GM19324 (cell line): ENCODE measurements around the gene ZHX3.
A peak's percentile ranks its signal among the peaks of the same experiment; 100 is the strongest.
"Not testable (repeated sequence)": the region's sequence is repeated elsewhere in the genome, so short reads cannot be mapped to it uniquely, and the experiment has no call there.

ENCODE experiments used
- ATAC-seq: cut with Tn5 transposase; IDR thresholded peaks from one replicate; pipeline ENCODE4 v1.9.1; 2021; ENCODE audit warnings: mild to moderate bottlenecking, moderate library complexity; ENCODE audit not compliant: unreplicated experiment, low FRiP score

The ZHX3 gene

GRCh38 chr20:41334443-41335421 lies 17.2 kb upstream of the ZHX3 start:
- ATAC-seq: no peak

DNA sequence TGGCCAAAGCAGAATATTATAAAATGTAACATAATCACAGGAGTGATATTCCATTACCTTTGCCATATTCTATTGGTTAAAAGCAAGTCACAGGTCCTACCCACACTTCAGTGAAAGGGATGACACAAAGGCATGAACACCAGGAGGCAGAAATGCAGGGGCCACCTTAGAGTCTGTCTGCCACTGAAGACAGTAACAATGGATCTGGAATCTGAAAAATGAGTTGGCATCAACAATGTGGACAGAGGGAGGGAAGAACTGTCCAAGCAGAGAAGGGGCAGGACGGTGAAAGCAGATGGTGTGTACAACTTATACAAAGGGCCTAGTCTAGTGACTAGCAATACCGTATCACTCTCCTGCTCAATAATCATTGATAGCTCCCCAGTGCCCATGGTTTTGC lies 16.5 kb upstream of the ZHX3 start:
- ATAC-seq: no peak

GRCh38 chr20:41331731-41332130 lies 14.2 kb upstream of the ZHX3 start:
- no peak for ATAC-seq

DNA sequence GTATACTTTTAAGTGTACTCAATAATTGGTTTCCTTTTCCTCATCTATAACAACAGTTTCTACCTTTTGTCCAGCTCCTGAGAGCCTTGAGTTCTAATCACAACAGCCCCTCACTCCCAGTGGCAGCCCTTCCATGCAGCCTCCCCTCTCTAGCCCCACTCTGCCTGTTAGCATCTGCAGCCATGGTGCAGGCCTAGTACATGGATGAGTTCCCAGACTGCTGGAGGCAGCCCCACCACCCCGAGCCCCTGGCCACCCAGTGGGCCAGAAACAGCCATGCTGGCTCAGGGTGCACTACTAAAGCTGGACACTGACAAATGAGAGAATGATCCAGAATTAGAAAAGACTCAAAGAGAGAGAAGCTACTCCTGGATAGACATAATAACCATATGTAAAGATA lies 13.4 kb upstream of the ZHX3 start:
- no peak for ATAC-seq

GRCh38 chr20:41330343-41330720 lies 12.8 kb upstream of the ZHX3 start:
- no peak for ATAC-seq

DNA sequence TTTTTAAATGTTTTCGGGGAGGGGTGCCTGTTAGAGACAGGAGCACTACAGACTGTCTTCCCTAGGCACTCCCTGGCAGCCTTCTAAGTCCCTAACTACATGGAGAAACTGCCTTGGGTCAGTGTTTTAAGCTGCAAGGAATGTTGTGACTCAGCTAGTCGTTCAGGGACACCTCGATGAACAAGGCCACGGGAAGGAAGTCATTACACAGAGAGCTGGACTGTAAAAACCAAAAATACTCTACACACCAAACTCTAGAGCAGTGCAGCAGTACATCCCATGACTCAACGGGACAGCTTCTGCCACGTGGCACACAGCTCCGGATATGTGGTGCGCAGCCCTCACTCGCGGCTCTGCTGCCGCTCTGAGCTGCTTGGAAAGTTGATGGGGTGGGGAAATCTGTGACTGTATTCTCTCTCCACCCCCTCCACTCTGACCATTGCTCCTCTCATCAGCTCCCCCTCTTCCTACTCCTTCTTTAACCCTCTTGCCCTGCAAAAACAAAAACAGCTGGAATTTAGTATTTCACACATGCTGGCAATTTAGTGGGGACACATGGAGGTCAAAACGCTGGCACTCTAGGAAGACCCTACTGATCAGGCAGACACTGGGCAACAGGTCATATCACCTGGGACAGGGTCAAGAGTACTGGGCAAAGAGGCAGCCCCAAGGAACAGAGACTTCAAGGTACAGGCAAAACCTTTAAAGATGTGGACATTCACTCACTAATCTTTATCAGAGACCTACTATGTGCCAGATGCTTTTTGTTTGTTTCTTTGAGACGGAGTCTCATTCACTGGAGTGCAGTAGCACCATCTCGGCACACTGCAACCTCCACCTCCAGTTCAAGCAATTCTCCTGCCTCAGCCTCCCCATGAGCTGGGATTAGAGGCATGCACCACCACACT lies 12.2 kb upstream of the ZHX3 start:
- no peak for ATAC-seq

DNA sequence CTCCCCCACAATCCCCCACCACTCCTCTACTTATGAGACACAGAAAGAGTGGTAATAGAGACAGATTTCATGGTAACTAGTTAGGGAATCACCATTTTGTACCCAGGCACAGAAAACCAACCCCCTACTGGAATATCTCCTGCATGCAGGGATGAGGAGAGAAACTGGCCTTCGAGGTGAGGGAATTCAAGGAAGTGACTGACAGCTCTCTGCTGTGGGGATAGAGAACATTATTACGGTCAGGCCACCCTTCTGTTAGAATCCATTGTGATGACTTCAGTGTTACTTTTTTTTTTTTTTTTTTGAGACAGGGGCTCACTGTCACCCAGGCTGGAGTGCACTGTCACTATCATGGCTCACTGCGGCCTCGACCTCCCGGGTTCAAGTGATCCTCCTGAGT lies 9.6 kb upstream of the ZHX3 start:
- no peak for ATAC-seq

DNA sequence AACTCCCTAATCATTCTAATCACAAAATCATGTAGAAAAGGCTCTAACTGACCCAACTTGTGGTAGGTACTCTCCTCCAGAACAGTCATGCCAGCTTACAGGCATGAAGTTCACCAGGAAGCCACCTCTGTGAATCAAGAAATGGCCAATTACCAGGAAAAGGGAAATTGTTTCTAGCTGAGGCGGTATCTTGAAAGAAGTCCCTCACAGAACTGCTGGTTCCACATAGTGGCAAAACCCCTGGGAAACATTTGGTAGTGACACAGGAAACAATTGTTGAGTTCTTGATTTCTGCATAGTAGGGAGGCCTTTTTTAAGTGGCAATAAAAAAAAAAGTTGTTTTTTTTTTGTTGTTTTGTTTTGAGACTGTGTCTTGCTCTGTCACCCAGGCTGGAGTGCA lies 3.4 kb upstream of the ZHX3 start:
- no peak for ATAC-seq

GRCh38 chr20:41320441-41320840 lies 2.9 kb upstream of the ZHX3 start:
- no peak for ATAC-seq

DNA sequence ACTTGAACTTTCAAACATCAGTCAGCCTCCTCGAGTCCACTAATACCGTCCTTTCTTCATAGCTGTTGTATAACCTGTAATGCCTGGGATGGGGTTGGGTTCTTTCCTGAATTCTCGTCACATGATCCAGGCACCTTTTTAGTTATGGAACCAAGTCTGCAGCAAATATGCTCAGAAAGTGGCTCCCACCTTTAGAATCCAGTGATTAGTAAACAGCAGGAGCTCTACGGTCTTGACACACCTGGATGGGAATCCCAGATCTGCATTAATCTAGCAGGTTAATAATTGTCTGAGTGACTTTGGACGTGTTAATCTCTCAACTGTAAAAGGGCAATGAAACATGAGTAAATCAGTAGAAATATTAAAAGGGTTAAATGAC lies 729 bp upstream of the ZHX3 start:
- no peak for ATAC-seq

GRCh38 chr20:41316602-41317545 lies 657 bp downstream of the ZHX3 start:
- peak; percentile 65 for ATAC-seq

DNA sequence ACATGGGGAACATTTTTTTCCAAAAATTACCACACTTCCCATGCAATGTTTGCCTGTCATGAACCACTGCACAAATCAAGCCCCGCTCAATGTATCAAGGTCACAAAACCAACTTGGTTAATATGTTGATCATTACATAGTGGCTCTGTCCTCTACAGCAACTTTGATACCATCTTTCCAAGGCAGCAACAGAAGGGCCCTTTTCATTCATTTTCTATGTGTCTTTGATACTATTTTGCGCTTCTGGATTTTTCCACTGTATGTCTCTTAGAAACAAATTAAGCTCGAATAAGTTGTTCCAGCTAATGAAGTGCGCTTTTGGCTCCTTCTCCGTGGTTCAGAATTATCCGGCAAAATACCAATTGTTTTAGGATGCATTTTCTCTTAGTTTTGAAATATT lies 1.5 kb downstream of the ZHX3 start:
- ATAC-seq: no peak

DNA sequence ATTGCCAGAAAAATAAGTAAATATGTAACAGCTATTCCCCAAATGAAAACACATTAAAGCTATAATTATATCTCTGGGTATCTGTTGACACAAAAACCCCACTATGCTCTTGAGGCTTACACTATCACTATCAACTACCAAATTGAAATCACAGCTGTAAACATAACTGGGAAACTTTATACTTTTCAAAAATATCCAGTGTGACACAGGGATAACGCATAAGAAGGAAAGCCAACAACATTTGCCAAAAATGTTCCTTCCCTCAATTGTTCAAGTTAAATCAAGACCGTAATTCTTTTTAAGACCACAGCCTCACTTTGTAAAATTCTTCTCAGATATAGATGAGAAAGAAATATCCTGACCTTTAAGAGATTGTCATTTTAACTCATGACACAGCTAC lies 3.1 kb downstream of the ZHX3 start:
- ATAC-seq: no peak

GRCh38 chr20:41312009-41312408 lies 5.5 kb downstream of the ZHX3 start:
- ATAC-seq: not testable (repeated sequence)

DNA sequence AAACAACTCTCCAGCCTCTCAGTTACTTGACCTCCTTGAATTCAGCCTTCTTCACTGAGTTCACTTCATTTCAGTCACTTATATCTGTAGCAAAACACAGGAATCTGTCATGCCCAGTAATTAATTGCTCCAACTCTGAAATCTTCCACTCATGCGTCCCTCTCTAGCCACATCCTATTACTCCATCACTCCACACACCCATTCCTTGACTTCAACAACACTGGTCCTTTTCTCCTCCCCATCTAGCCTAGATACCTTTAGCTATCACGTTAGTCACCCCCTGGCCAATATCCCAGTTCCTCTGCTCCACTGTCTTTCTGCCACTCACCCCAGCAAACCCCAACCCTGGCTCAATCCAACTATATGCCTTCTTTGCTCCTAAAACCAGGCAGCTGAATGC lies 7.7 kb downstream of the ZHX3 start:
- no peak for ATAC-seq

DNA sequence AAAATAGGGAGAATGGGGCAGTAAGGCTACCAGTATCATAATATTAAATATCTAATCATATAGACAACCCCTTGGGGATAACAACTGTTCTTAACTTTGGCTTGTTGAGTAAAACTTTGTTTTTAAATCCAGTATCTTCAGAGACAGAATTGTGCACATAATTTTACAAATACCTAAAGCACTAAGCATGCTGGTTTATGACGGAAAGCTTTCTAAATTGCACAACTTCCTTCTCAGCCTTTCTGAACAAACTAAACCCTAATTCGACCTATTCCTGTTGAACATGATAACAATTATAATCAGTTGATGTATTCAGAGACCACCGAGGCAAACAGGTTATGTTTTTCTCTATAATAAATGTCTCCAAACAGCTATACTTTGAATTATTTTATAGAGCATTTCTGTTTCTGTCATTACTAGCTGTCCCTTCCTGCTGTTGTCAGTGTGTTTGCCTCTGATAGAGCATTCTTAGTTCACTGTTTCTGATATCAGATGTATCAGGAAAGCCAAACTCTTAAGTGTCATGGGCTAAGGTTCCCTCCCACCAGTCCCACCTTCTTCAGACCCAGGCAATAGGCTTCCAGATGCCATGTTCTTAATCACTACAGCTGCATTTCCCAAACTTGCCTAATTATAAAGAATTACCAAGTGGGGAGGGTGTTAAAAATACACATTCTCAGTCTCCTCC lies 8.7 kb downstream of the ZHX3 start:
- no peak for ATAC-seq

- ATAC-seq: no peak
These were observed 9.2 kb downstream of the ZHX3 start for GRCh38 chr20:41308290-41308711.

GRCh38 chr20:41307021-41307420 lies 10.5 kb downstream of the ZHX3 start:
- ATAC-seq: no peak

DNA sequence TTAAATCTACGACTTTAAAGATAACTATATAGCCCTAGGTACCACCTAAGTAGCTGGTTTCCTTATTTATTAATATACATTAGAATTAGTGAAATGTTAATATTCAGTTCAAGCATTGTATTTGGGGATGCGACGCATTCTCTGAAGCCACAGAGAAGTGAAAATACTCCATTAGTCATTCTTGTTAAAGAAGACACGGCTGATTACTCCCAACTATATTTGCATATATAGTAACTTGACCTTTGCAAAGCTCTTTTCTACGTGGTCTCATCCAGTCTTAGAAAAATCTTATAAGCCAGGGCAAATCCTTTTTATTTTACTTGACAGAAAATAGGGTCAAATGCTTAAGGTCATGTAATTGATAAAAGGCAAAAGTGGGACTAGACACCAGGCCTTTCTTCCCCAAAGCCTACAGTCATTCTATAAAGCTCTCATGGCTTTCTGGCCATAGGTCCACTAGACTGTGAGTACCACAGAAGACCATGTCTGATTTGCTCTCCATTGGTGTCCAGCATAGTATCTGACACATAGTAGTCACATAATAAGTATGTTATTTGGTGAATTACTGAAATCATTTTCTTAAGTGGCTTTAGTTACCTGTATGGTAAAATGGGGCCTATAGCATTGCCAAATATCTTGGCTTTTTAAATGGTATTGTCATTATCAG lies 11.3 kb downstream of the ZHX3 start:
- ATAC-seq: peak; percentile 73
